B cell (primary cell): ENCODE data around the gene EPHB1. TPM values are rescaled to one million over a fixed set of nuclear protein-coding genes. Genes with fewer than 3 reads are reported as not detected.

Experiments used
- ATAC-seq: fragments of 200-7000 bp; cut with Tn5 transposase; one replicate; pipeline ENCODE4 v1.10.0; 2021; ENCODE audit warnings: low read depth, mild to moderate bottlenecking, moderate number of reproducible peaks, moderate library complexity
- CTCF ChIA-PET: fragments of 350-600 bp; sonication (Branson Sonifier 250); formaldehyde crosslinking; loops from one replicate; lab custom pipeline; 2021; ENCODE audit warnings: antibody characterized with exemption, inconsistent platforms; lab: Charles Lee
- POLR2A ChIA-PET: fragments of 350-600 bp; sonication (Branson Sonifier 250); formaldehyde crosslinking; loops from one replicate; lab custom pipeline; 2021; ENCODE audit warnings: antibody characterized with exemption; lab: Charles Lee
- DNase-seq: peaks from one replicate; pipeline ENCODE4 v3.0.0; 2013
- H2AFZ ChIP-seq: 2 replicates; pipeline ENCODE4 v1.6.1; 2012; ENCODE audit warnings: mild to moderate bottlenecking, low read depth, low read length; ENCODE audit not compliant: insufficient read depth, poor library complexity, severe bottlenecking
- H3K27ac ChIP-seq, 2 donors: 1 replicate in 1 of 2; 2 replicates in 1 of 2; pipeline ENCODE4 v1.5.1; 2012 to 2013; ENCODE audit warnings: low read length in 2 of 2, mild to moderate bottlenecking in 2 of 2, moderate library complexity in 1 of 2
- H3K27me3 ChIP-seq, 4 experiments: fragments of 200-600 bp in 1 of 4; sonication (generic) in 1 of 4; replicated peaks in 1 of 4; 1 replicate in 2 of 4; 2 replicates in 2 of 4; pipeline versions ENCODE4 v1.6.1 to v1.7.0; 2013 to 2016; ENCODE audit warnings: low read length in 3 of 4, mild to moderate bottlenecking in 2 of 4, mixed read lengths in 1 of 4, moderate library complexity in 1 of 4; ENCODE audit not compliant: insufficient read depth in 4 of 4, control insufficient read depth in 3 of 4; ENCODE audit errors: control extremely low read depth in 1 of 4
- H3K36me3 ChIP-seq, 2 experiments: replicated peaks in 1 of 2; 1 replicate in 1 of 2; 2 replicates in 1 of 2; pipeline versions ENCODE4 v1.6.1 to v1.7.1; 2013; ENCODE audit warnings: low read length in 1 of 2; ENCODE audit not compliant: insufficient read depth in 2 of 2, control insufficient read depth in 1 of 2; ENCODE audit errors: control extremely low read depth in 1 of 2, extremely low read depth in 1 of 2
- H3K4me1 ChIP-seq, 2 donors: fragments of 200-600 bp in 1 of 2; sonication (generic) in 1 of 2; 1 replicate in 1 of 2; 2 replicates in 1 of 2; pipeline versions ENCODE4 v1.5.1 to v1.6.1; 2013 to 2017; ENCODE audit warnings: low read length in 2 of 2; ENCODE audit not compliant: control insufficient read depth in 2 of 2, insufficient read depth in 2 of 2
- H3K4me2 ChIP-seq: replicated peaks from 2 replicates; pipeline ENCODE3; 2012; ENCODE audit warnings: mild to moderate bottlenecking, low read depth, low read length; ENCODE audit not compliant: poor library complexity, severe bottlenecking
- H3K4me3 ChIP-seq, 5 experiments: fragments of 200-600 bp in 1 of 5; sonication (generic) in 1 of 5; 1 replicate in 3 of 5; 2 replicates in 2 of 5; pipeline versions ENCODE4 v1.5.1 to v1.7.0; 2011 to 2016; ENCODE audit warnings: low read length in 4 of 5, mild to moderate bottlenecking in 4 of 5, low read depth in 2 of 5, control low read depth in 1 of 5, moderate library complexity in 1 of 5; ENCODE audit not compliant: insufficient read depth in 1 of 5; ENCODE audit errors: control extremely low read depth in 1 of 5, extremely low read depth in 1 of 5
- H3K79me2 ChIP-seq: fragments of 200-600 bp; sonication (generic); one replicate; pipeline ENCODE4 v1.6.0; 2016; ENCODE audit warnings: low read length; ENCODE audit not compliant: control insufficient read depth, insufficient read depth
- H3K9ac ChIP-seq: fragments of 200-600 bp; sonication (generic); 2 replicates; pipeline ENCODE4 v1.6.1; 2017; ENCODE audit warnings: mild to moderate bottlenecking, low read length, moderate library complexity
- H3K9me3 ChIP-seq, 3 donors: one replicate each; pipeline versions ENCODE4 v1.6.1 to v1.7.1; 2013; ENCODE audit warnings: low read length in 2 of 3; ENCODE audit not compliant: control insufficient read depth in 2 of 3, insufficient read depth in 1 of 3; ENCODE audit errors: control extremely low read depth in 1 of 3
- H4K20me1 ChIP-seq: 2 replicates; pipeline ENCODE4 v1.6.0; 2012; ENCODE audit warnings: mild to moderate bottlenecking, low read length; ENCODE audit not compliant: insufficient read depth, control insufficient read depth, poor library complexity, severe bottlenecking
- H3K27ac Mint-ChIP-seq: one replicate; pipeline ENCODE4 v1.8.0; 2021; ENCODE audit warnings: mixed read lengths
- H3K27me3 Mint-ChIP-seq: one replicate; pipeline ENCODE4 v1.8.0; 2021; ENCODE audit warnings: mixed read lengths
- H3K4me1 Mint-ChIP-seq: one replicate; pipeline ENCODE4 v1.8.0; 2021; ENCODE audit warnings: mixed read lengths
- H3K4me3 Mint-ChIP-seq: one replicate; pipeline ENCODE4 v1.8.0; 2021; ENCODE audit warnings: mixed read lengths
- H3K9me3 Mint-ChIP-seq: one replicate; pipeline ENCODE4 v1.8.0; 2022; ENCODE audit warnings: mixed read lengths; ENCODE audit not compliant: insufficient read depth
- CTCF ChIP-seq: fragments of 200-600 bp; IDR thresholded peaks from one replicate; pipeline ENCODE4 v1.8.0; 2022; ENCODE audit warnings: antibody characterized with exemption, mild to moderate bottlenecking
- EZH2 ChIP-seq: IDR thresholded peaks from 2 replicates; pipeline ENCODE4 v1.6.1; 2012; ENCODE audit warnings: borderline replicate concordance, low read depth, mild to moderate bottlenecking, moderate library complexity, low read length; ENCODE audit not compliant: insufficient read depth, poor library complexity, severe bottlenecking
- WGBS: methylation state at CpG from one replicate; pipeline ENCODE4 v1.1.5; 2013; ENCODE audit warnings: missing lambda C conversion rate; ENCODE audit not compliant: insufficient coverage; 5-methylcytosine and 5-hydroxymethylcytosine counted together
- intact Hi-C: fragments of 100-400 bp; cut with micrococcal nuclease; formaldehyde crosslinking; loops from one replicate; pipeline ENCODE4 v1.10.0; 2022
- polyA plus RNA-seq: library from polyadenylated mRNA; depleted of rRNA; stranded (reverse); fragments of >200 nt; gene quantifications from 2 replicates; pipeline ENCODE4 v1.2.3, GENCODE V29; 2012
- total RNA-seq, 2 donors: library from RNA; stranded (reverse); fragments of 120-200 nt in 1 of 2; gene quantifications; 1 replicate in 1 of 2; 2 replicates in 1 of 2; pipeline versions ENCODE4 v1.2.3 to v1.2.4, GENCODE V29; 2013 to 2022

The EPHB1 gene
- total and polyA plus RNA-seq, 2 donors (not counting 1 experiment from before 2014, with no cell fraction given): 0.01 TPM; not detected in 1

GRCh38 chr3:134885877-134886621 is 91.0 kb downstream of the EPHB1 start:
- no peak overlapping the region for H3K27ac Mint-ChIP-seq
- no peak overlapping the region for H3K4me2 ChIP-seq
- CTCF ChIA-PET: no interaction called here

More at GRCh38 chr3:134885877-134886621, 91.0 kb downstream of the EPHB1 start:
- Histone ChIP-seq H3K27ac (no peak overlapping the region), H3K4me1 (peaks cover 0 to 5% of the 10 kb centered on the region in 2 donors), H2AFZ (no peak overlapping the region), H3K27me3 (no peaks in the 10 kb centered on the region), H3K9ac (no peak overlapping the region), H3K36me3 (no peaks in the 10 kb centered on the region), H3K9me3 (peaks cover 0 to 4% (median 0%) of the 10 kb centered on the region in 3 donors), H4K20me1 (no peaks in the 10 kb centered on the region), H3K4me3 (no peak overlapping the region), H3K79me2 (no peaks in the 10 kb centered on the region)
- no peak for TF ChIP-seq EZH2
- no peak for TF ChIP-seq CTCF
- POLR2A ChIA-PET: no interaction called here
- 28% methylated on average over 3 of the region's 6 CpGs for WGBS
- Mint-ChIP-seq H3K4me3 (no peak overlapping the region), H3K4me1 (peaks cover 17% of the 10 kb centered on the region), H3K9me3 (no peaks in the 10 kb centered on the region), H3K27me3 (peaks cover 5% of the 10 kb centered on the region)
- ATAC-seq (no peak), DNase-seq (no peak)
- intact Hi-C loops: no loop called here
